Activated T-helper 1 cell treated with Interleukin-2 at 50 U/mL for 16 hours (primary cell): ENCODE measurements around the gene CYP2B6.
"Not testable (repeated sequence)": the region's sequence is repeated elsewhere in the genome, so short reads cannot be mapped to it uniquely, and the experiment has no call there.

Experiments used
- DNase-seq: peaks from one replicate; pipeline ENCODE4 v3.0.0-alpha.2; 2020; ENCODE audit warnings: low read depth

The CYP2B6 gene

DNA sequence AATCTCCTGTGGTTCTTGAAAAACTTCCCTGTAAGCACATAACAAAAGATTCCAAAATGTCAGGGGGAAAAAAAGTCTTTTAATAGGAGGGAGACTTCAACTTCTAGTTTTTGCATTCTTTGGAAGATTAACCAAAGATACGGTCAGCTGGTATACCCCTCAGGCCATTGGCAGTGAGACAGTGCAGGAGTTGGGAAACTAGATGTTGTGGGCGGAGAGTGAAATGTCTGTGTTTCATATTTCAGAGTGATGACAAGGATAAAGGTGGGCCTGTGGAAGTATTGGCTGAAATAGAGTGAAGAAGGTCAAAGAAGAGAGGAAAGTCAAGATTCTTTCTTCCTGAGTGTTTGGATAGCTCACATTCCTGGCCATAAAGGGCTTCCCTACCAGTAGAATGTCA is 40.8 kb downstream of the CYP2B6 start:
- no peak for DNase-seq

GRCh38 chr19:41033324-41033723 is 42.2 kb downstream of the CYP2B6 start:
- not testable (repeated sequence) for DNase-seq

- DNase-seq, result no peak
These were observed 48.7 kb downstream of the CYP2B6 start for GRCh38 chr19:41039806-41040205.

DNA sequence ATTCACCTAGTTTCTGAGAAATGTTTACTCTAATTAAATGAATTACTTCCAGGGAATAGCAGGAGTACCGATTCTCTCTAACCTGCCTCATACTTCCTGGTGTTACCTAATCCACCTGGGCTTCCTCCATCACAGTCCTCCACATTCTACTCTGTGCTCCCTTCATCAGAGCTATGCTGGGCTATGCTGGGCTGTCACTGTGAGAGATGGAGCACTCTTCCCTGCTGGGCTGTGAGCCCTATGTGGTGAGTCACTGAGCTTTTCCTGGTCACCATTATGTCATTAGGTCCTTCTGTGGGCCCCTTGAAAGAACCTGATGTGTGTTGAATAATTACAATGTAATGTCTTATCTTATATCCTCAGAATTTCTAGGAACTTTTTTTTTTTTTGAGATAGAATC is 54.0 kb downstream of the CYP2B6 start:
- DNase-seq, result not testable (repeated sequence)

- no peak for DNase-seq
These were observed 59.3 kb downstream of the CYP2B6 start for GRCh38 chr19:41050426-41050825.

DNA sequence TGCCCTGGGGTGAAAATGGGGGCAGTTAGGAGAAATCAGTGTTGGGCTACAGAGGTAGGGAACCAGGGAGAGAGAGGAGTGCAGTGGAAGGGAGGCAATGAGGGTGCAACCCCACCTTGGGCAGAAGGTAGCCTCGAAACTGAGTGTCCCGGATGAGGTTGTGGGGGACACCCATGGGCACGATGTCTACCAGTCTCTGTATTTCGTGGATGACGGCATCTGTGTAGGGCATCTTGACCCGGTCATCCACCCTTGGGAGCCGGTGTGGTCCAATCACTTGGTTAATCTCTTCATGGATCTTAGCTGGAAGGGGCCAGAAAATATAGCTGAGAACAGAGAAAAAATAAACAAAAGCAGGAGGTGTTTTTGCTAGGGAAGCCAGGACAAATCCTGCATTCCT is 61.1 kb downstream of the CYP2B6 start:
- DNase-seq, result not testable (repeated sequence)

- not testable (repeated sequence) for DNase-seq
These were observed 62.2 kb downstream of the CYP2B6 start for GRCh38 chr19:41053331-41053730.

- DNase-seq, result no peak
These were observed 74.0 kb downstream of the CYP2B6 start for GRCh38 chr19:41064974-41065569.
